Uterus (tissue), 2 donors: Measurements from ENCODE around the gene CAMTA1.

Experiments used
- CTCF ChIP-seq, 4 experiments: fragments of 200-600 bp in 2 of 4; fragments of 450-650 bp in 2 of 4; sonication (generic) in 2 of 4; IDR thresholded peaks; one replicate each; pipeline ENCODE4 v1.5.1; 2016 to 2019; ENCODE audit warnings: antibody characterized with exemption in 4 of 4, mild to moderate bottlenecking in 2 of 4, moderate library complexity in 1 of 4
- POLR2A ChIP-seq, 2 donors: fragments of 450-650 bp; IDR thresholded peaks; one replicate each; pipeline ENCODE4 v1.6.1; 2016; ENCODE audit warnings: antibody characterized with exemption in 2 of 2, mild to moderate bottlenecking in 1 of 2, moderate library complexity in 1 of 2

GRCh38 chr1:7729761-7730160 is 944.5 kb downstream of the CAMTA1 start:
- TF ChIP-seq CTCF (IDR thresholded peaks at IDR 0.05): no peak
- TF ChIP-seq POLR2A (IDR thresholded peaks at IDR 0.05): no peak
